PC-3 (cell line): ENCODE measurements around the gene MGAT4A. TPM values are rescaled to one million over a fixed set of nuclear protein-coding genes. Genes with fewer than 3 reads are reported as not detected.
A peak's percentile ranks its signal among the peaks of the same experiment; 100 is the strongest.
"Not testable (repeated sequence)": the region's sequence is repeated elsewhere in the genome, so short reads cannot be mapped to it uniquely, and the experiment has no call there.

ENCODE experiments used
- ATAC-seq: fragments of 200-7000 bp; cut with Tn5 transposase; 2 replicates; pipeline ENCODE4 v1.9.1; 2020; ENCODE audit warnings: mild to moderate bottlenecking, moderate library complexity
- BruUV-seq: library from RNA; stranded (reverse); fragments of 400-500 nt; replicated peaks from 2 replicates; lab custom pipeline; 2021; lab: Mats Ljungman, UMichigan
- CTCF ChIA-PET: fragments of 300-600 bp; sonication (Branson Sonifier 250); formaldehyde crosslinking; loops from one replicate; lab custom pipeline; 2022; ENCODE audit warnings: antibody characterized with exemption; lab: Charles Lee
- POLR2A ChIA-PET: fragments of 300-600 bp; sonication (Branson Sonifier 250); formaldehyde crosslinking; loops from one replicate; lab custom pipeline; 2022; ENCODE audit warnings: antibody characterized with exemption; ENCODE audit not compliant: unreplicated experiment; lab: Charles Lee
- DNase-seq: peaks from one replicate; pipeline ENCODE4 v3.0.0-alpha.2; 2015
- H2AFZ ChIP-seq: fragments of 300-600 bp; sonication (generic); 2 replicates; pipeline ENCODE4 v1.6.0; 2016; ENCODE audit warnings: antibody characterized with exemption, low read length
- H3F3A ChIP-seq: fragments of 300-600 bp; sonication (generic); one replicate; pipeline ENCODE4 v1.6.0; 2017; ENCODE audit warnings: antibody characterized with exemption, low read length, control low read depth, mild to moderate bottlenecking; ENCODE audit not compliant: unreplicated experiment
- H3K27ac ChIP-seq: fragments of 300-600 bp; sonication (generic); 2 replicates; pipeline ENCODE4 v1.5.1; 2016; ENCODE audit warnings: mild to moderate bottlenecking, low read length
- H3K27me3 ChIP-seq: fragments of 300-600 bp; sonication (generic); 2 replicates; pipeline ENCODE4 v1.6.1; 2016; ENCODE audit warnings: low read length, mixed read lengths
- H3K36me3 ChIP-seq: fragments of 300-600 bp; sonication (generic); 2 replicates; pipeline ENCODE4 v1.6.1; 2016; ENCODE audit warnings: low read depth, mixed run types, low read length, mixed read lengths
- H3K4me1 ChIP-seq: fragments of 300-600 bp; sonication (generic); 2 replicates; pipeline ENCODE4 v1.5.1; 2016; ENCODE audit warnings: low read length; ENCODE audit not compliant: insufficient read depth
- H3K4me2 ChIP-seq: fragments of 300-600 bp; sonication (generic); 2 replicates; pipeline ENCODE4 v1.6.0; 2016; ENCODE audit warnings: low read length
- H3K4me3 ChIP-seq: fragments of 300-600 bp; sonication (generic); 2 replicates; pipeline ENCODE4 v1.5.1; 2016; ENCODE audit warnings: mild to moderate bottlenecking, low read length, mixed read lengths
- H3K79me2 ChIP-seq: fragments of 300-600 bp; sonication (generic); 2 replicates; pipeline ENCODE4 v1.6.1; 2017; ENCODE audit warnings: low read length, mixed read lengths
- H3K9ac ChIP-seq: fragments of 300-600 bp; sonication (generic); 2 replicates; pipeline ENCODE4 v1.6.0; 2016; ENCODE audit warnings: mild to moderate bottlenecking, low read length
- H3K9me2 ChIP-seq: fragments of 300-600 bp; sonication (generic); replicated peaks from 2 replicates; pipeline ENCODE4 v1.6.1; 2016; ENCODE audit warnings: mixed run types, low read length, mixed read lengths
- H3K9me3 ChIP-seq: fragments of 300-600 bp; sonication (generic); 2 replicates; pipeline ENCODE4 v1.6.1; 2016; ENCODE audit warnings: low read length, mixed read lengths
- H4K20me1 ChIP-seq: fragments of 300-600 bp; sonication (generic); 2 replicates; pipeline ENCODE4 v1.6.1; 2016; ENCODE audit warnings: low read length, mixed read lengths
- EZH2 ChIP-seq: fragments of 300-600 bp; sonication (generic); IDR thresholded peaks from one replicate; pipeline ENCODE4 v1.6.1; 2017; ENCODE audit warnings: antibody characterized with exemption, mild to moderate bottlenecking, low read length; ENCODE audit not compliant: unreplicated experiment
- EZH2phosphoT487 ChIP-seq: fragments of 300-600 bp; sonication (generic); IDR thresholded peaks from 2 replicates; pipeline ENCODE4 v1.6.1; 2018; ENCODE audit warnings: mild to moderate bottlenecking, antibody characterized with exemption, low read length, borderline replicate concordance
- intact Hi-C: fragments of 100-400 bp; cut with micrococcal nuclease; formaldehyde crosslinking; loops from 2 replicates; pipeline ENCODE4 v1.9.0; 2023
- total RNA-seq: library from RNA; depleted of rRNA; stranded (reverse); fragments of >200 nt; gene quantifications from 2 replicates; pipeline ENCODE4 v1.2.3, GENCODE V29; 2014
- TF ChIP-seq, protein P1 (sequence below): fragments of 300-600 bp; sonication (generic); conservative IDR thresholded peaks from 2 replicates; pipeline ENCODE4 v1.5.1; 2017; ENCODE audit warnings: antibody characterized with exemption, low read depth, mild to moderate bottlenecking, low read length

MGAT4A gene
- total RNA-seq, 1 experiment from 2014 or later = 6.1 TPM

DNA sequence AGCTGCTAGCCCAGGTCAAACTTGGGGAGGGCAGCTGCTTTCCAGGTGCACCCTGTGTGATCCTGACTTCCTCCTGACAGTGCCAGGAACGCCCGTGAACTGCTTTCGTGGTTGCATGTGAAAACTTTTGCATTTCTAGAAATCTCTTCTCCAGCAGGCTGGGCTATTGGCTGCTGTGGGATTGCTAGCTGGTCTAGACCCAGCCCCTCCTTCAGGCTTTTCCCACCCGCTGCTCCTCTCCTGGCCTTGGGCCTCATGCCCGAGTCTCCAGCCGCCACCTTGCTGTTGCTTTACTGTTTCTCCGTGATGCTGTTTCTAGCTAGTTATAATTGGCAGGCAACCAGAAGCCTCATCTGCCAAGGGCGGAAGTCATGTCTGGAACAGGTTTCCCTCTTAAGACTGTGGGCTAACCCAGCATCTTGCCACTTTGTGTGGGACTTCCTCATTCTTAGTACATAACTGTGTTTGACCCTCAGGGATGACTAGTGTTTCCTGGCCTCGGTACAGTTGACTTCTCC lies 27.0 kb upstream of the MGAT4A start:
- Histone ChIP-seq H3K4me2 (peak overlapping the region; percentile 74), H3F3A (no peaks in the 10 kb centered on the region), H3K9me3 (no peaks in the 10 kb centered on the region), H3K27ac (peak overlapping the region; percentile 65), H3K9ac (no peak overlapping the region), H3K4me3 (peak overlapping the region; percentile 37), H4K20me1 (no peaks in the 10 kb centered on the region), H3K9me2 (no peaks in the 10 kb centered on the region), H2AFZ (peak overlapping the region; percentile 72), H3K27me3 (no peaks in the 10 kb centered on the region), H3K79me2 (no peaks in the 10 kb centered on the region), H3K4me1 (peaks cover 24% of the 10 kb centered on the region), H3K36me3 (no peaks in the 10 kb centered on the region)
- intact Hi-C loops = loop anchor here (1.0 kb wide), 2 partner anchors 22 to 45 kb away; no protein-coding TSS in a partner anchor
- BruUV-seq = no TSS peak
- ATAC-seq (peak; percentile 97), DNase-seq (peak; percentile 98)
- ChIA-PET POLR2A (interaction anchor here (0.6 to 0.7 kb wide), 2 partner anchors 35 to 109 kb away, joined by 3 to 4 read pairs; no protein-coding TSS in a partner anchor), CTCF (interaction anchor here (0.6 to 0.9 kb wide), 3 partner anchors 62 to 137 kb away, joined by 3 to 4 read pairs (median 4); no protein-coding TSS in a partner anchor)
- TF ChIP-seq EZH2phosphoT487 (no peak), EZH2 (no peak)
- TF ChIP-seq, protein P1, sequence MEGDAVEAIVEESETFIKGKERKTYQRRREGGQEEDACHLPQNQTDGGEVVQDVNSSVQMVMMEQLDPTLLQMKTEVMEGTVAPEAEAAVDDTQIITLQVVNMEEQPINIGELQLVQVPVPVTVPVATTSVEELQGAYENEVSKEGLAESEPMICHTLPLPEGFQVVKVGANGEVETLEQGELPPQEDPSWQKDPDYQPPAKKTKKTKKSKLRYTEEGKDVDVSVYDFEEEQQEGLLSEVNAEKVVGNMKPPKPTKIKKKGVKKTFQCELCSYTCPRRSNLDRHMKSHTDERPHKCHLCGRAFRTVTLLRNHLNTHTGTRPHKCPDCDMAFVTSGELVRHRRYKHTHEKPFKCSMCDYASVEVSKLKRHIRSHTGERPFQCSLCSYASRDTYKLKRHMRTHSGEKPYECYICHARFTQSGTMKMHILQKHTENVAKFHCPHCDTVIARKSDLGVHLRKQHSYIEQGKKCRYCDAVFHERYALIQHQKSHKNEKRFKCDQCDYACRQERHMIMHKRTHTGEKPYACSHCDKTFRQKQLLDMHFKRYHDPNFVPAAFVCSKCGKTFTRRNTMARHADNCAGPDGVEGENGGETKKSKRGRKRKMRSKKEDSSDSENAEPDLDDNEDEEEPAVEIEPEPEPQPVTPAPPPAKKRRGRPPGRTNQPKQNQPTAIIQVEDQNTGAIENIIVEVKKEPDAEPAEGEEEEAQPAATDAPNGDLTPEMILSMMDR = no peak; the same call in 1 of the 2 replicates

DNA sequence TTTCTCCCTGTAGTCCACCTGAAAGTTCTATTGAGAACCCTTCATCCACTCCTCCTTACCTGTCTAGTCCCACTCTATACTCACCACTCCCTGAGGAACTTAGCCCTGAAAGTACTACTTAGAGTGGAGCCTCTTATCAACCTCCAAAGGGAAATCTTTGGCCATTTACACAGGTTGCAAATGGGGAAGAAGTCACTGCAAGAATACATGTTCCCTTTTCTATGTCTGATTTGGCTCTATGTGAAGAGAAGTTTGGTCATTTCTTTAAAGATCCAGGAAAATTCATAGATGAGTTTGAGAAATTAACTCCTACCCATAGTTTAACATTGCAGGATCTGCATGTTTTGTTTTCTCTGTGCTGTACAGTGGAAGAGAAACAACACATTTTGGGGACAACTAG lies 22.9 kb upstream of the MGAT4A start:
- intact Hi-C loops = no loop called here
- H3K27me3 ChIP-seq = no peaks in the 10 kb centered on the region
- H3F3A ChIP-seq = no peaks in the 10 kb centered on the region
- no peak overlapping the region for H3K4me3 ChIP-seq
- no peak overlapping the region for H3K27ac ChIP-seq
- H4K20me1 ChIP-seq = no peaks in the 10 kb centered on the region
- ChIA-PET POLR2A (no interaction called here), CTCF (no interaction called here)
- no peak for TF ChIP-seq EZH2
- TF ChIP-seq EZH2phosphoT487 = no peak
- TF ChIP-seq, protein P1 = no peak
- H3K9me2 ChIP-seq = no peaks in the 10 kb centered on the region
- ATAC-seq (no peak), DNase-seq (no peak)
- no peak overlapping the region for H3K4me2 ChIP-seq
- H3K9ac ChIP-seq = no peak overlapping the region
- H3K36me3 ChIP-seq = no peaks in the 10 kb centered on the region
- no peaks in the 10 kb centered on the region for H3K9me3 ChIP-seq
- no TSS peak for BruUV-seq
- H3K4me1 ChIP-seq = peaks cover 13% of the 10 kb centered on the region
- no peaks in the 10 kb centered on the region for H3K79me2 ChIP-seq
- H2AFZ ChIP-seq = no peak overlapping the region

DNA sequence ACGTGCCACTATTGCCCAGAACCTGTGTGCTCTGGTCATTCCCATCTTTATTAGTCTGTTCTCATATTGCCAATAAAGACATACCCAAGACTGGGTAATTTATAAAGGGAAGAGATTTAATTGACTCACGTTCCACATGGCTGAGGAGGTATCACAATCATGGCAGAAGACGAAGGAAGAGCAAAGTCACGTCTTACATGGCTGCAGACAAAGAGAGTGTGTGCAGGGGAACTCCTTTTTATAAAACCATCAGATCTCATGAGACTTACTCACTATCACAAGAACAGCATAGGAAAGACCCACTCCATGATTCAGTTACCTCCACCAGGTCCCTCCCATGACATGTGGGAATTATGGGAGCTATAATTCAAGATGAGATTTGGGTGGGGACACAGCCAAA lies 21.8 kb upstream of the MGAT4A start:
- intact Hi-C loops, H4K20me1 ChIP-seq, H3K36me3 ChIP-seq, H3K27ac ChIP-seq, H3K9ac ChIP-seq, BruUV-seq, H3K4me3 ChIP-seq, CTCF ChIA-PET, H3K4me1 ChIP-seq, H3K79me2 ChIP-seq, ATAC-seq, DNase-seq, H3K27me3 ChIP-seq, H2AFZ ChIP-seq, H3F3A ChIP-seq, H3K9me2 ChIP-seq, H3K9me3 ChIP-seq, H3K4me2 ChIP-seq, POLR2A ChIA-PET: not testable (repeated sequence)
